Measurements from ENCODE around the gene CBX5.
"Not testable (repeated sequence)": the region's sequence is repeated elsewhere in the genome, so short reads cannot be mapped to it uniquely, and the experiment has no call there.

CBX5 gene

DNA sequence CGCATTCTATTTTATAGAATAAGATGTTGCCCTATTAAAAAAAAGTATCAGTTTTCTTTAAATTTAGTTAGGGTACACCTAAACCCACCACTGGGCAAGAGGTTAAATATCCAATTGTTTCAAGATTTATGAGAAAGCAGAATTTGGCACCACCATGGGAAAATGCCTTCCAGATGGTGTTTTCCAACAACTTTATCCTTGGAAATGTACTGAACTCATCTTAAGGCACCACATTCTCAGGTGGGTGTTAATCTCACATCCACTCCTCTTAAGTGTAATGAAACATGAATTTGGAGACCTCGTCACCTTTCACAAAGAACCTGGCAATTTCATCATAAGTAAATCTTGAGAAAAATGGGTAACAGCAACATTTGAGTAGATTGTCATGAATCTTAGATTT lies 13.1 kb downstream of the CBX5 start:
- DNase-seq (ENCODE audit: low read depth in 3 of 3) = no peak

DNA sequence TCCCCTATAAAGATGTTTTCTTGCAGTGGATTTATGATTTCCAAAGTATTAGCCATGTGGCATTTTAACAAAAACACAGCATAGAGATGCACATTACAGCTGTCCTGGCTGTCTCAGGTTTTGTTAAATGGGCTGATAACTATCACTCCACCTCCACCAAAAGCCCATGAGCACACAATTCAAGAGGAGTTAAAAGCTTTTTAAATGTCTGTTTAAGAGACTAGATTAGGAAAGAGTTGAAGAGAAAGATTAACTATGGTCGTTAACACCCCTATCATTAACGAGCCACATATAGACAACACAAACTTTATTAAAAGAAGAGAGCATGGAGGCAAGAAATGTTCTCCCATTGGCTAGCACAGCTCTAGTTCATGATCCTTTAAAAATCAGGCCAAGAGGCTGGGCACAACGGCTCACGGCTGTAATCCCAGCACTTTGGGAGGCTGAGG lies 14.5 kb downstream of the CBX5 start:
- DNase-seq (ENCODE audit: low read depth in 3 of 3) = no peak

DNA sequence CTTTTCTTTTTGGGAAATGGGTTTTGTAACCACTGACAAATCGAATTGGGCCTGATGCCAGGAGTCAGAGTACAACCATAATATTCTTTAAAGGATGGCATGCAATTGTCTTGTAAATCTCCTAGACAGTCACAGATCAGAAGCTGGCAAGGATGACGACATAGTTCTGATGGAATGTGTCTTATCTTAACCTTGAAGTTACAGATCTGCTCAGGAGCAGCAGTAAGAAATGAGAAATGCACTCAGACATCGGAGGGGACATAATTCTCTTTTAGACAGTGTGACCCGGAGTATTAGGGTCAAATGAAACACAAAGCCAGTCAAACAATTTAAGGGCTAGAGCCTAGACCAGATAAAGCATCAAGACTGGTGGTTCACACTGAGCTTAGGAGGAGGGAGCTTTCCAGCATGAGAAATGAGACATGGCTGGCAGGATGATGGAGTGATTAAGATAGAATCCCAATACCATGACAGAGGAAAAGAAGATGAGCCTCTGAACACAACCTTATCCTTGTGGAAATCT lies 17.5 kb downstream of the CBX5 start:
- no peak for DNase-seq (ENCODE audit: low read depth in 3 of 3)

DNA sequence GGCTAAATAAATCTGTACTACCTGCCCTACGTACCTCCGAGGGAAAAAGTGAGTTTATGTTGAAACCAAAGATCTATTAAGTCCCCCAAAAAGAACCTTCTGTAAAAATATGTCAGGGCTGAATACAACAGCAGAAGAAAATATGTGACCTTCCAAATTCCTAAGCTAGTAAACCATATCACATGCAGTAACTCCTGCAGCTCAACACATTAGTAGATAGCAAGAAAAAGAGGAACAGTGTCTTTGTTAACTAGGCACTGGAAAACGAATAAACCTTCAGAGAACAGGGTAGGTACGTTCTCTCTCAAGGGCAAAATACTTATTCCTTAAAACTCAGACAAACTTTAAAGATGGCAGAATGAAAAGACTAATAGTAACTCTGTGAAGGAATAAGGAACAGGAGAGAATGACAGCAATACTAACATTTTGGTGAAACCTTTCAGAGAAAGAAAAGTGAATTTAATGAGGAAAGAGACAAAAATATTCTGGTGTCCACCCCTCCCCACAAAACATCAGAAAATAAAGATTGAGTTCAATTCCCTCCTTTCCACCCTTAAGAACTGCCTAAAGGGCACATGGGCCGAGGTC lies 18.0 kb downstream of the CBX5 start:
- no peak for DNase-seq (ENCODE audit: low read depth in 3 of 3)

DNA sequence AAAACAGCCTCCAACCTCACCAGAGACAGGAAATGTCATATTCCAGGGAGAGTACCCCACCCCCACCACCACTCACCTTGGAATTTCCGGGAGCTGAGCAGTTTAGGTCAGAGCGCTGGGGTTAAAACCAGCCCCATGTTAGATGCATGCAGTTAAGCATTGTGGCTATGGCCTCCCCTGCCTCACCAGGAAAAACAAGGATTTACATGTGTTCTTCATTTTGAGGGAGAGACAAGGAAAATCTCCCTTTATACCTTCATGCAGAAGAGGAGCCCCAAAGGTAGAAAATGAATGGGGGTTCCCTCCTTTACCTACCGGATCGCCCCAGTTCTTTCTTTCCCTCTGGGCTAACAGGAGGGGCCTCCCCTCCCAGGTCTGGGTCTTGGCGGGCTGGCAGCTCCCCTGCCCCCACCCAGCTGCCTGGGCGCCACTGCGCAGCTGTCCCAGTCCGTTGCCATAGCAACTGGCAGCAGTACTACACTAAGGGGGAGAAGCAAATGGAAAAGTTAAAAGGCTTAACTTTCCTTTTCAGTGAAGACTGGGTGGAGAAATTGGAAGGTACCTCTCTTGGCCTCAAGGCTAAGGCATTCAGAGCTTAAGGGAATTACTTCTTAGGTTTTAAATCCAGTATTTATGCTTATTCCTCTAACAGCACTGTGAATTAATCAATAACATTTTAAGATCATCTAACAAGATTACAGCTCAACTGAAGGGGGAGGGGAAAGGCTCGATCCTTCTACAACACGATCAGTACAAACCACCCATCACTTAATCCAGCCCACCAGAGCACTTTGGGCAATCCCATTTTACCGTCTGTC lies 20.5 kb downstream of the CBX5 start:
- no peak for DNase-seq (ENCODE audit: low read depth in 3 of 3)

DNA sequence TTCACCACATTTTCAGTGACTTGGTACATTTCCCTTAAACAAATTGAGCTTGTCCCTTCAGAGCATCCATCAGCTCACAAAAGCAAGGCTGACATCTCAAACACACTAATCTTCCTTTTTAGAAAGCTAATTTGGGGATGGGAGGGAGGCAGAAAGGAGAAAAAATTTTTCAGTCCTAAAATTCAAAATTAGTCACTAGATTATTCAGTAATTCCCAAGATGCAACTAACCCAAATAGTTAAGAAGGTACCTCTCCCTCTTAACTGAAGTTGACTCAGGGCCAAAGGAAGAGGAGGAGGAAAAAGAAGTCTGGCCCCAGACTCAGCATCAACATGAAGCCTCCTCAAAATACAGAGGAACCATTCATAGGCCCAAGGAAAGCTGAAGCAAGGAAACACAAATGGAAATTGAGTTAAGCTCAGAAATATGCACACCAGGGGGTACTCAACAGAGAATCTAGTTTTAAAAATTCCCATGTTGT lies 21.7 kb downstream of the CBX5 start:
- DNase-seq (ENCODE audit: low read depth in 3 of 3) = no peak

DNA sequence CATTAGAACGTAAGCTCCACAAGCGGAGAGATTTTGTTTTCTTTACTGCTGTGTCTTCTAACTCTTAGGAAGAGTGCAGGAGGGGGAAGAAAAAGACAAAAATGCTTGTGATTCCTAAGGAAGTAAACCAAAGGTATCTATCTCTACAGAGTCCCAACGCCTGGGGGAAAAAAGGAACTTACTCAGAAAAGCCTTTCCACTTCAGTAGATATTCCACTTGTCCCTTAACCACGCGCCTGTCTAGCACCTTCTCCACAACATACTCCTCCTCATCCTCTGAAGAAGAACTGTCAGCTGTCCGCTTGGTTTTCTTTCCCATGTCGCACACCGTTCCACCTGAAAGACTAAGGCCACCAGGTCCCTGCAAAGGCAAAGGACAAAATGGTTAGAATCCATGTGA lies 22.6 kb downstream of the CBX5 start:
- no peak for DNase-seq (ENCODE audit: low read depth in 3 of 3)

DNA sequence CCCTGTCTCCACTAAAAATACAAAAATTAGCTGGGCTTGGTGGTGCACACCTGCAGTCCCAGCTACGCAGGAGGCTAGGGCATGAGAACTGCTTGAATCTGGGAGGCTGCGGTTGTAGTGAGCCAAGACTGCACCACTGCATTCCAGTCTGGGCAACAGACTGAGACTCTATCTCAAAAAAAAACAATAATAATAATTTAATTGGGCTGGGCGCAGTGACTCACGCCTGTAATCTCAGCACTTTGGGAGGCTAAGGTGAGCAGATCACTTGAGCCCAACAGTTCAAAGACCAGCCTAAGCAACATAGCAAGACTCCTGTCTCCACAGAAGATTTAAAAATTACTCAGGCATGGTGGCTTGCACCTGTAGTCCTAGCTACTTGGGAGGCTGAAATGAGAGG lies 26.7 kb downstream of the CBX5 start:
- DNase-seq (ENCODE audit: low read depth in 3 of 3) = no peak

DNA sequence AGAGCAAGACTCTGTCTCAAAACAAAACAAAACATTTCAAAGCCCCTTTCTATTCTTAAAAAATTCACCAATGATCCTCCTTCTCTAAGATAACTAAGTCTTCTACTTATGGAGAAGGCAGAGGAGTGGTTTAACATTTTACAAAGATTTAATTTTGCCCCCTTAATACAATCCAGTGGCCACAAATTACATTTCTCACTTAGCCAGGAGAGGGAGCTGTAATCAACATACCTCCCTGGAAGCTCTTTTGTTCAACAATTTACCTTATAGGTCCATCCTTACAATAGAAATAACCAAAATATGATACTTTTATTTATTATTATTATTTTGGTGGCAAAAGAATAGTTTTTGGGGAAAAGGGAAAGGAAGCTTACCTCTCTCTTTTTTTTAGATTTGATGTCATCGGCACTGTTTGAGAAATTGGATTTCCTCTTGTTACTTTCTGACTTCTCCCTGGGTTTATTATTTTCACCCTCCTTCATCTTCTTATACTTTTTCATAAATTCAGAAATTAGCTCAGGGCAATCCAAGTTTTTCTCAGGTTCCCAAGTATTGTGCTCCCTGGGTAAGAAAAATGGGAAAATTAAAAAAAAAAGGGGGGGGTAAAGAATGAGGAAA lies 28.1 kb downstream of the CBX5 start:
- DNase-seq (ENCODE audit: low read depth in 3 of 3) = no peak

DNA sequence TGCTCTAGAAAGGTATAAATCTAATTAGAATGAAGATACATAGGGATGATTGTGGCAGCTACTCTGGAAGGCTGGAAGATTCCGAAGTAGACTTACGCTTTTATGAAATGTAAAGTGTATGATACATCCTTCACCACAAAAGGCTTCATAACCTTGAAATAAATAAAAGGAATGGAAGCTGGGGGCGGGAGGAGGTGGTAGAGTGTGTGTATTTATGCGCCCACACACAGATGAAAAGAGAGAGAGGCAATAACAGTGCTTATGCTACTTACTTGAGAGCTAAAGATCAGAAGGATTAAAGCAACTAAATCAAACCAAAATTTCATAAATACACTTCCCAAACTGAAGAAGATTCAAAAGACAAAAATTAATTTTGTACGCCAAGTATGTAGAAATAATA lies 30.4 kb downstream of the CBX5 start:
- no peak for DNase-seq (ENCODE audit: low read depth in 3 of 3)

DNA sequence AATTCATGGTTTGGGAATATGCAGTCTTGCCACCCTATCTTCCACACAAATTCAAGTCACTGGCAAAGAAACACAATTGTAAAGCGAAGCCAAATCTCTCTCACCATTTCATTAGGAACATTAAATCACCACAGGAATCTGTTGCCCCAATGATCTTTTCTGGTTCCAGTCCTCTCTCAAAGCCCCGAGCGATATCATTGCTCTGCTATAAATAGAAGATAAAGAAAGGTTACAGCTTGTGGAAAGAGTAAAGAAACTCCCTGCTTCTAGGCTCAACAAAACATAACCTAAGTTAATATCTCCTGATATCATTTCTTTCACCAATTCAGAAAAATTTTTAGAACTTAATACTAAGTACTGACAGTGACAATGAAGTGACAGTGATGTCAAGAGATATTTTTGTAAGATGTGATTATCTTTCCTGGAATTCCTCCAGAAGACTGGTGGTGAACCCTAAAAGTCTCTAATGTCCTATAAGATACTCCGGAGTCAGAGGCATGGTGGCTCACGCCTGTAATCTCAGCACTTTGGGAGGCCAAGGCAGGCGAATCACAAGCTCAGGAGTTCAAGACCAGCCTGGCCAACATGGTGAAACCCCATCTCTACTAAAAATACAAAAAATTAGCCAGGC lies 33.8 kb downstream of the CBX5 start:
- DNase-seq (ENCODE audit: low read depth in 3 of 3) = no peak

DNA sequence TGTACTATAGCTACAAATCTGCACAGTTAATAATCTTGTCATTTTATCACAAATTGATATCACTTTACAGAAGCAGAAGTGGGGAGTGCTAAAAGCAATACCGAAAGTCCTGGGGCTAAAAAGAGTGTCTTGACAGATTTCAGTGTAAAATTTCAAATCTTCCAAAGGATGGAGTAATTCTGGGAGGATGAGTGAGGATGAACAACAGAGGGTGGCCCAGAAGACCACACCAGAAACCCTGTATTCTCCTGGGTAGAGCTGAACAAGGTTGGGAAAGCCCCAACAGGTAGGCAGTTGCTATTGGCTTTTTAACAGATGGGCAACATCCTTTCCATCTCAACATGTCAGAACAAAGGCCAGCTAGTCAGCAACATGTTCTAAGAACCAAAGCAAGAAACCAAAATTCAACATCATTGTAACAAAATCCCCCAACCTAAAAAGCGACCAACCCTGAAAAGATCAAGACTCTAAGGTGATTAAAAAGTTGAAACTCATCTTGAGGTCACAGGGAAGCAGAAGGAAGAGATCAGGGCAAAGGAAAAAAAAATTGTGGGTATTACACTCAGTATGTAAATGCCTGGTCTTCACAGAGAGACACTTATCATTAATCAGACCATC lies 38.8 kb downstream of the CBX5 start:
- no peak for DNase-seq (ENCODE audit: low read depth in 3 of 3)

DNA sequence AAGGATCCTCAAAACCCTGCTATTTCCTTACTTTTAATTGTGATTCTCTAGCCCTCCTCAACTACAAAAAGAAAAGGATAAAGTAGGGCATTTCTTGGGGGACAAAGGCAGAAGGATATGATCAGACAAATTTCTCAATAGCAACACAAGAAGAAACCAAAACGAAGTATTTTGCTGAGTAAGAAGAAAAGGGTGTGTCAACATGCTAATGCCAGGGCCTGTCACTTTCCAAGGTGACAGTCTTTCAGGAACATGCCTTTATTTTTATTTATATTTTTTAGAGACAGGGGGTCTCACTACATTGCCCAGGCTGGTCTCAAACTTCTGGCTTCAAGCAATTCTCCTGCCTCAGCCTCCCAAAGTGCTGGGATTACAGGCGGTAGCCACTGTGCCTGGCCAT lies 39.8 kb downstream of the CBX5 start:
- no peak for DNase-seq (ENCODE audit: low read depth in 3 of 3)

DNA sequence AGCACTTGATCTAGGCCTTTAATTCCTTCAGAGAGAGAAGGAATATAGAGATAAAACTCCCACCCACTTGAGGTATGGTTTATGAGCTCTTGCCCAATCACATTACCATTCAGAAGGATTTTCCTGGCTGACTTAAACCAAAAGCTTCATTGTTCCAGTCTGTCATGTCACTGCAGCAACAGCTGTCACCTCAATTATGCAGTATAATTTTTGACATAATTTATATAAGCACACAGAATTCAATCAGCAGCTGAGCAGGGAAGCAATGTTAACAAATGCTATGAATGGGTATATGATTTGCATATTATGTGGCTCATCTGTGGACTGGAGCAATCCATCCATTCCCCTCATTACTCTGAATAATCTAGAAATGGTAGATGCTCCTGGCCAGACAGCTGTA lies 40.3 kb downstream of the CBX5 start:
- DNase-seq (ENCODE audit: low read depth in 3 of 3) = no peak

DNA sequence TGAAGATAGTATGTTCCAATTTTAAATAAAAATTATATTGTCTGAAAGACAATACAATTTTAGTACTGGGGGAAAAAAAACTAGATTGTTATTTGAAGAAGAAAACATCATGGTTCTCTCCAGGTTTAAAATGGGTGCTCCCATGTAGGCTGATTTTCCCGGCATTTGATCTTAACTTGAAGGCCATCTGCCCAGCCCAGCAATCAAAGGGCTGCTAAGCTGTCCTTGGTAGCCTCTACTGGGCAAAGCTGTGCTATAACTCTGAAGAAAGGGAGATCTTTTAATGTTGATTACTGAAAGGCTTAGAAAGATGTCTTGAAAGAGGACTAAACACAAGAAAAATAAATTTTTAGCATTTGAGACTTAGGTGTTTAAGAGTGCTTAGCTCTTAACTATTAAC lies 41.4 kb downstream of the CBX5 start:
- DNase-seq (ENCODE audit: low read depth in 3 of 3) = no peak

DNA sequence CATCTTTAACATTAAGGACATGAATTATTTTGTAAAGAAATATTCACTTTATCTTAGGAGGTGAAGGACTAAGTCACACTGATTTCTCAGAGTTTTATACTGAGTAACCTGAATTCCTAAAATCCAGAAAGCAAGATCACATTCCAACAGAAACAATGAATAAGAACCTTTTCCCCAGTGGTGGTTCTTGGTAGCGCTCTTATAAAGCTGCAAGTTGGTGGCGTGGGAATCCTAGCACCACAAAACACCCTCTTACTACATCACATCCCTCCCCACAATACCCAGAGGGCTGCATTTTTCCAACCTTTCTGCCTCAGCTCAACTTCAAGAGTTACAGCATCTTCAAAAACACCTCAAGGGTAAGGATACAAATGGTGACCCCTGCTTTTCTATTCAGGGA lies 47.1 kb downstream of the CBX5 start:
- DNase-seq (ENCODE audit: low read depth in 3 of 3) = no peak

DNA sequence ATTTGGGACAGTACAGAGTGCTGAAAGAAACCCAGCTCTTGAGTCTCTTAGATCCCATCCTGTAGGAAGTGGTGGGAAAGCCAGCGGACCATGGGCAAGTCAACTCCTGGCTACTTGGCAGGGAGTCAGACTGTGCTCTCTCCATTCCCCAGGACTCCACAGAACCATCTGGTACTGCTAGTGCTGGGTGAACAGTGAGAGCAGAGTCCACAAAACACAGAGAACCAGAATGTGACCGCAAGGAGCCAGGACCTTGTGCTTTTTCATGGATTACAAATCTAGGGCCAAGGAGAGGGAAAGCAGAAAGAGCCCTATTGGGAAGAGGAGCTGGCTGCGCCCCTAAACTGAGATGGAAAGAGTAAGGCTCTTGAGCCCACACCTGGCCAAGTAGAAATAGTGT lies 48.7 kb downstream of the CBX5 start:
- not testable (repeated sequence) for DNase-seq (ENCODE audit: low read depth in 3 of 3)

DNA sequence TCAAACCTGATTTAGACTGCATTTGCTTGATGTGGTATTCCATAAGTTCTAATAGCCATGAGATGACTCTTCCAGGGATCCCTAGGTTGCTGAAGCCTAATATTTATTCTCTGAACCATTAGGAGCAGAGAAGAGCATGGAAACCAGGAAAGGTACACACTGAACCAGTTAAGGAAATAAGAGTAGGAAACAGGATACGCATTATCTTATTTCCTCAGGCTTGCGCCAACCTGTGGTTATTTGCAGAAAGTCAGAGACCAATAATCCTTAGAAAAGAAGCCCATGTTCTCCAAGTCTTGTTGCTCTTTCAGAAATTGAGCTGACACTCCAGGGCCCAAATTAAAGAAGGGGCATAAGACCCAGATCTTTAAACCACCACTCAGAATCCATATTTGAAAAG lies 49.4 kb downstream of the CBX5 start:
- no peak for DNase-seq (ENCODE audit: low read depth in 3 of 3)

DNA sequence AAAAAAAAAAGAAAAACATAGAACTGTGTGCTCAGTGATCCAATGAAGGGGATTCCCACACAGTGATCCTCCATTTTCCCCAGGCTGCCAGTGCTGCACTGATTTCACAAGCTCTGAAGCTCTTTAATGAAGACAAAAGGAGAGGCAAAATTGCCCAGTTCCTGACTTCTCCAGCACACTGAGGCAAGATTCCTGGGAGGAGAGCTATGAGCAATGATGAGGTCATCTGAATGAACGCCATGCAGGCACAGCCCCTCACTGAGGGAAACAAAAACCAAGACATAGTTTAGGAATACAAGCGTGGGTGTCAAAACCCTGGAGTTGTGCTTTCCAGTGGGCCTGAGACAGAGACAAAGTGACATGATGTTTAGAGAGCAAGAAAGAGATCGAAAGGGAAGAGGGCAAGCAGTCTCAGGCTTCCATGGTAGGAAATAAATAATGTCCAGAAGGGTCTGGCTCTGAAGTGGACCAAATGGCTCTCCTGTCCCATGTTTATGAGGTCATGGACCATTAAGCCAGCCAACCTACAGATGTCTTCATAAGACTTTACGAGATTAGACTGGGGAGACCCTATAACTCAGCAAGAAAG lies 50.2 kb downstream of the CBX5 start:
- no peak for DNase-seq (ENCODE audit: low read depth in 3 of 3)

DNA sequence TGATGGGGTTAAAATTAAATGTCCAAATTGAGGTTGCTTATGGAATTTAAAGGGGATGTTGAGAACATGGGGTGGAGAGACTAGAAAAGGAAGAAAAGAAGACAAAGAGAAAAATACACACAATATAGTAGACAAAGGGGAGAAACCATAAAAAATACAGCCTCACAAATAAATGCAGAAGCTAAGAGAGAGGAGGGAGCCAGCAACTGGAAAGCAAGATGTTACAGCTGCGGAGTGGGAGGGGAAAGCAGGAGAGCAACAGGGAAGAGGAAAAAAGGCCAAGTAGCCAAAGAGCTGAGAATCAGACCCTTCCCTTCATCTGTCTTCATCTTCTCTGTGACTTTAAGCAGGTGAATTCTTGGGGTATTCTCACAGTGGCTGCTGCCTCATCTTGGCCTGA lies 51.5 kb downstream of the CBX5 start:
- no peak for DNase-seq (ENCODE audit: low read depth in 3 of 3)

DNA sequence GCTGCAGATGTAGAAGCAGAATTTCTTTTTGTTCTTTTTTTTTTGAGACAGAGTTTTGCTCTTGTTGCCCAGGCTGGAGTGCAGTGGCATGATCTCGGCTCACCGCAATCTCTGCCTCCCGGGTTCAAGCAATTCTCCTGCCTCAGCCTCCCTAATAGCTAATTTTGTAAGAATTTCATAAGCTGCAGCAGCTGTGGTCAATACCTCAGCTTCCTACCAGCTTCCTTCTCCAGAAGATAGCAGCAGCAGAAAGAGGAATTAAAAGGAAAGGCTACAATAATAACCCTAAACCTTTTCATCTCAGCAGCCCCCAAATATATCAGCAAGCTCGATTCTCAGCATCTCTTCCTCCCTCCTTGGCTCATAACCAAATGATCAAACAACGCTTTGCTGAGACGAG lies 52.0 kb downstream of the CBX5 start:
- DNase-seq (ENCODE audit: low read depth in 3 of 3) = not testable (repeated sequence)

DNA sequence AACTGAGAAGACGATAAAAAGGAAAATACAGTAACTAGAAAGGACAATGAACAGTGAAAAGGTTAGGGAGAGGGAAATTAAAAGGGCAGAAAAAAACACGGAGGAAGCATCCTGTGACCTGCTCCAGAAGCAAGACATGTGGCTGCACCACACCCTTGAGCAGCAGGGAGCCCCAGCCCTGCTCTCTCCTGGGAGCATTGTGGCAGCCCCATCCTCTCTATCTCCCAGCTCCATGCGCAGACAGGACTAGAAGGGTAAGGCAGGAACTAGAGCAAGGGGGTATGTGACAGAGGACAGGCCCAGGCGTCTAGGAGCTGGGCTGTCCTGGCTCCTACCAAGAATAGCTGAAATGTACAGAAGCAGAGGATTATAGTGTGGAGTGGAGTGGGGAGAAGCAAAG lies 52.5 kb downstream of the CBX5 start:
- DNase-seq (ENCODE audit: low read depth in 3 of 3) = no peak
